Sigmoid colon (tissue), 7 donors: Measurements from ENCODE around the gene PCBD1. TPM values are rescaled to one million over a fixed set of nuclear protein-coding genes. Genes with fewer than 3 reads are reported as not detected.

Experiments used
- DNase-seq: peaks from one replicate; pipeline ENCODE4 v3.0.0-alpha.2; 2019
- H3K27ac ChIP-seq, 4 donors: fragments of 200-600 bp; sonication (generic); one replicate each; pipeline ENCODE4 v1.5.1; 2016 to 2019; ENCODE audit warnings: mild to moderate bottlenecking in 1 of 4
- H3K27me3 ChIP-seq, 3 donors: fragments of 200-600 bp; sonication (generic); one replicate each; pipeline ENCODE4 v1.5.1; 2019; ENCODE audit warnings: mild to moderate bottlenecking in 1 of 3
- H3K36me3 ChIP-seq, 4 donors: fragments of 200-600 bp; sonication (generic); one replicate each; pipeline ENCODE4 v1.5.1; 2016 to 2019
- H3K4me1 ChIP-seq, 4 donors: fragments of 200-600 bp; sonication (generic); one replicate each; pipeline ENCODE4 v1.5.1; 2017 to 2019
- H3K4me3 ChIP-seq, 4 donors: fragments of 200-600 bp; sonication (generic); one replicate each; pipeline ENCODE4 v1.5.1; 2017 to 2019; ENCODE audit warnings: mild to moderate bottlenecking in 2 of 4, moderate library complexity in 1 of 4
- H3K9me3 ChIP-seq, 4 donors: fragments of 200-600 bp in 3 of 4; sonication (generic) in 3 of 4; one replicate each; pipeline versions ENCODE4 v1.5.1 to v1.6.1; 2013 to 2019
- EP300 ChIP-seq, 4 donors: sonication (generic); formaldehyde crosslinking; IDR thresholded peaks; one replicate each; pipeline ENCODE4 v1.6.1; 2017; ENCODE audit warnings: antibody characterized with exemption in 4 of 4
- POLR2A ChIP-seq, 2 donors: fragments of 450-650 bp; IDR thresholded peaks; one replicate each; pipeline ENCODE4 v1.6.1; 2016; ENCODE audit warnings: antibody characterized with exemption in 2 of 2, mild to moderate bottlenecking in 2 of 2, moderate library complexity in 2 of 2
- POLR2AphosphoS5 ChIP-seq, 4 donors: sonication (generic); formaldehyde crosslinking; IDR thresholded peaks; one replicate each; pipeline ENCODE4 v1.6.1; 2017; ENCODE audit warnings: antibody characterized with exemption in 4 of 4
- WGBS, 2 donors: extraction: QIAGEN DNeasy Blood & Tissue Kit; methylation state at CpG; one replicate each; pipeline ENCODE4 v1.1.7; 2013; 5-methylcytosine and 5-hydroxymethylcytosine counted together
- intact Hi-C: fragments of 100-400 bp; cut with DNase I; formaldehyde crosslinking; loops from one replicate; pipeline ENCODE4 v1.15.1; 2023
- polyA plus RNA-seq, 3 donors: library from polyadenylated mRNA; stranded (reverse); fragments of 200-250 nt; gene quantifications; one replicate each; pipeline ENCODE4 v1.2.3, GENCODE V29; 2013
- total RNA-seq, 4 donors: library from RNA; depleted of rRNA; stranded (reverse); fragments of >200 nt; gene quantifications; one replicate each; pipeline ENCODE4 v1.1.0, GENCODE V29; 2016
- TF ChIP-seq, protein P1 (sequence below), 4 experiments: fragments of 450-650 bp in 3 of 4; fragments of 200-600 bp in 1 of 4; IDR thresholded peaks; one replicate each; pipeline ENCODE4 v1.5.1; 2016 to 2019; ENCODE audit warnings: antibody characterized with exemption in 4 of 4, mild to moderate bottlenecking in 3 of 4, moderate library complexity in 2 of 4
- donor health status: healthy with polysubstance abuse.
- donor health status: Bipolar disorder and iron deficiency.
- donor health status: healthy.

Gene PCBD1
- total and polyA plus RNA-seq, 7 donors = 82.5 to 135 (median 98.1) TPM

DNA sequence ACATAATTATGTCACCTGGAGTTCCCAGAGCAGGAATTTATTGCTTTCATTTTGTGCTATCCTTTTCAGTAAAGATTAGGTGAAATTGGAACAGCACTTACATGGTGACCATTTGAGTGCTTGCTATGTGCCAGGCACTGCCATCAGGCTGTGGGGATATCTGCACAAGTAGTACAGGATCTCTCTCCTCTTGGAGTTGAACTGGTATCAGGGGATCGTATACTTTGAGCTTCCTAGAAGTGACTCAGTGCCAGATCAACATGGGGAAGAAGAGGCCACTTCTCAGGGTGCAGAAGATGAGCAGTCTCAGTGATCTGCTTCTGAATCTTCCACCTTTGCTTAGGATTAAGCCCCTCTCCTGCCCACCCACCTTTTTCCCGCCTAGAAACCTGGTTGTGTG, 43.1 kb downstream of the PCBD1 start:
- intact Hi-C loops = no loop called here
- Histone ChIP-seq H3K9me3 (no peaks in the 10 kb centered on the region), H3K27me3 (no peaks in the 10 kb centered on the region), H3K36me3 (peaks cover 0 to 21% (median 8%) of the 10 kb centered on the region in 4 donors), H3K27ac (no peak overlapping the region), H3K4me3 (no peak overlapping the region), H3K4me1 (peaks cover 0 to 24% (median 4%) of the 10 kb centered on the region in 4 donors)
- 57 to 84% methylated on average over 2 of the region's 2 CpGs for WGBS, 2 donors
- DNase-seq = no peak
- TF ChIP-seq, protein P1, sequence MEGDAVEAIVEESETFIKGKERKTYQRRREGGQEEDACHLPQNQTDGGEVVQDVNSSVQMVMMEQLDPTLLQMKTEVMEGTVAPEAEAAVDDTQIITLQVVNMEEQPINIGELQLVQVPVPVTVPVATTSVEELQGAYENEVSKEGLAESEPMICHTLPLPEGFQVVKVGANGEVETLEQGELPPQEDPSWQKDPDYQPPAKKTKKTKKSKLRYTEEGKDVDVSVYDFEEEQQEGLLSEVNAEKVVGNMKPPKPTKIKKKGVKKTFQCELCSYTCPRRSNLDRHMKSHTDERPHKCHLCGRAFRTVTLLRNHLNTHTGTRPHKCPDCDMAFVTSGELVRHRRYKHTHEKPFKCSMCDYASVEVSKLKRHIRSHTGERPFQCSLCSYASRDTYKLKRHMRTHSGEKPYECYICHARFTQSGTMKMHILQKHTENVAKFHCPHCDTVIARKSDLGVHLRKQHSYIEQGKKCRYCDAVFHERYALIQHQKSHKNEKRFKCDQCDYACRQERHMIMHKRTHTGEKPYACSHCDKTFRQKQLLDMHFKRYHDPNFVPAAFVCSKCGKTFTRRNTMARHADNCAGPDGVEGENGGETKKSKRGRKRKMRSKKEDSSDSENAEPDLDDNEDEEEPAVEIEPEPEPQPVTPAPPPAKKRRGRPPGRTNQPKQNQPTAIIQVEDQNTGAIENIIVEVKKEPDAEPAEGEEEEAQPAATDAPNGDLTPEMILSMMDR (IDR thresholded peaks at IDR 0.05) = no peak
- TF ChIP-seq EP300 (IDR thresholded peaks at IDR 0.05) (no peak), POLR2A (IDR thresholded peaks at IDR 0.05) (no peak), POLR2AphosphoS5 (IDR thresholded peaks at IDR 0.05) (no peak)

DNA sequence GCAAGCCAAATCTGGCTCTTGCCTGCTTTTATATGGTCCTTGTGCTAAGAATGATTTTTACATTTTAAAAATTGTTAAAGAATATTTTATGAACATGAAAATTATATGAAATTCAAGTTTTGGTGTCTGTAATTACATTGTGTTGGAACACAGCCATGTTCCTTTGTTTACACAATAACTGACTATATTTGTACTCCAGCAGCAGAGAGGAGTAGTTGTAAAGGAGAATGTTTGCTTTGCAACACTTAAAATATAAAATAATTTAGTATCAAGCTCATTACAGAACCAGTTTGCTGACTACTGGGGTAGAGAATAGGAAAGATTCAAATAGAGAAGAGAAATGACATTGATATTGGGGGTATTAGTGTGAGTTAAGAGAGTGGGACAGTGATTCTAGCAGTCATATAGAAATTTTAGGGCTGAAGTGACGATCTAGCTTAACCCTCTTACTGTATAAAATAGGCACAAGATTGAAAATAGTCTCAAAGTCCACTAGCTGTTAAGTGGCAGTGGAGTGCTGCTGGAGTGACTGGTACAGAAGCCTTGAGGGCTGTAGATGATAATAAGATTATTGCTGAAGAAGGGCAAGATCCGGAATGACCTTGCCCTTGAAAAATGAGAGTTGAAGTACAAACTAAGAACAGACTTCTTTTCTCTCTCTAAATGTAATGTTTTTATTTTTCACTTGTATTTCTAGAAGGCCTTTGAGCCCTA, 44.4 kb downstream of the PCBD1 start:
- H3K36me3 ChIP-seq = peaks cover 0 to 21% (median 8%) of the 10 kb centered on the region in 4 donors
- H3K4me3 ChIP-seq = no peak overlapping the region
- no peak for TF ChIP-seq EP300 (IDR thresholded peaks at IDR 0.05)
- no peak for TF ChIP-seq POLR2AphosphoS5 (IDR thresholded peaks at IDR 0.05)
- no peak for TF ChIP-seq POLR2A (IDR thresholded peaks at IDR 0.05)
- TF ChIP-seq, protein P1 (IDR thresholded peaks at IDR 0.05) = no peak
- H3K27me3 ChIP-seq = no peaks in the 10 kb centered on the region
- H3K9me3 ChIP-seq = no peaks in the 10 kb centered on the region
- intact Hi-C loops = no loop called here
- H3K27ac ChIP-seq = no peak overlapping the region
- no peak for DNase-seq
- peaks cover 0 to 18% (median 4%) of the 10 kb centered on the region in 4 donors for H3K4me1 ChIP-seq
- WGBS, 2 donors = 19 to 69% methylated on average over 2 of the region's 2 CpGs

DNA sequence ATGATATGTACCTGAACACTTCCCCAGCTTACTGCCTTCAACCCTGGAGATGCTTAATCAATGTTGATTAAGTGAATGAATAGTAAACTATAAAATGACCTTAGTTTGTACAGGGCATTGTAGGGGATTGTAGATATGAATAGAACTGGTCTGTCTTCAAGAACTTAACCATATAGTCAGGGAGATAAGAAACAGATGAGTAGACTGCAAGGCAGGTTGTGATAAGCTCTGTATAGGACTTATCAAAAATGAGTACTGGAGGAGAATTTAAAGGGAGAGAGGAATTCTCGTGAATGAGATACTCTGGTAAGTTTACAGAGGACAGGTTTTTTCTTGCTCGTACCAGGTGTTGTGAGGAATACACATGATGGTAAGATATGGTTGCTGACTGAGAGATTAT, 45.0 kb downstream of the PCBD1 start:
- intact Hi-C loops = no loop called here
- Histone ChIP-seq H3K27ac (no peak overlapping the region), H3K9me3 (no peaks in the 10 kb centered on the region), H3K27me3 (no peaks in the 10 kb centered on the region), H3K36me3 (peaks cover 0 to 25% (median 8%) of the 10 kb centered on the region in 4 donors), H3K4me1 (peaks cover 0 to 20% (median 4%) of the 10 kb centered on the region in 4 donors), H3K4me3 (no peak overlapping the region)
- WGBS, 2 donors = 17 to 68% methylated on average over 2 of the region's 2 CpGs
- DNase-seq = no peak
- no peak for TF ChIP-seq POLR2A (IDR thresholded peaks at IDR 0.05)

DNA sequence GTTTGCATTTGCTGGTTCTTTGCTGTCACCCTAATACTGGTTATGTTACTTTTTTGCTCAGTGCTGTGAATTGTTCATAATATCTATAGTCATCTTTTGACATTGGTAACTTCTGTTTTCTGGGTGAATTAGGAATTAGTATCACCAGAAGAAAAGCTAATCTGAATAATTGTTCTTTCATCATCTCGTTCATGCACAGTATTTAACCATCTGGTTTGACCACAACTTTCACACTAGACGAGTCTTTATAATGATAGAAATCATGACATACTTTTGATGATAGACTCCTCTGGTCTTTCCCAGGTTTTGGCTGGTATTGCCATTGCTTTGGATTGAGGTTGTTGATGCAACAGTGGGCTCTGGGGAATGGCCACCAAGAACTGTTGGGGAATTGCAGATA, 47.5 kb downstream of the PCBD1 start:
- no peak for TF ChIP-seq POLR2AphosphoS5 (IDR thresholded peaks at IDR 0.05)
- no peak for TF ChIP-seq EP300 (IDR thresholded peaks at IDR 0.05)
- TF ChIP-seq POLR2A (IDR thresholded peaks at IDR 0.05) = no peak
- H3K27ac ChIP-seq = no peak overlapping the region
- peaks cover 0 to 15% (median 8%) of the 10 kb centered on the region in 4 donors for H3K36me3 ChIP-seq
- intact Hi-C loops = no loop called here
- peaks cover 0 to 4% (median 0%) of the 10 kb centered on the region in 4 donors for H3K9me3 ChIP-seq
- WGBS, 2 donors = 72 to 88% methylated on average over 2 of the region's 2 CpGs
- no peaks in the 10 kb centered on the region for H3K27me3 ChIP-seq
- peaks cover 0 to 18% (median 3%) of the 10 kb centered on the region in 4 donors for H3K4me1 ChIP-seq
- no peak overlapping the region for H3K4me3 ChIP-seq
- DNase-seq = no peak

DNA sequence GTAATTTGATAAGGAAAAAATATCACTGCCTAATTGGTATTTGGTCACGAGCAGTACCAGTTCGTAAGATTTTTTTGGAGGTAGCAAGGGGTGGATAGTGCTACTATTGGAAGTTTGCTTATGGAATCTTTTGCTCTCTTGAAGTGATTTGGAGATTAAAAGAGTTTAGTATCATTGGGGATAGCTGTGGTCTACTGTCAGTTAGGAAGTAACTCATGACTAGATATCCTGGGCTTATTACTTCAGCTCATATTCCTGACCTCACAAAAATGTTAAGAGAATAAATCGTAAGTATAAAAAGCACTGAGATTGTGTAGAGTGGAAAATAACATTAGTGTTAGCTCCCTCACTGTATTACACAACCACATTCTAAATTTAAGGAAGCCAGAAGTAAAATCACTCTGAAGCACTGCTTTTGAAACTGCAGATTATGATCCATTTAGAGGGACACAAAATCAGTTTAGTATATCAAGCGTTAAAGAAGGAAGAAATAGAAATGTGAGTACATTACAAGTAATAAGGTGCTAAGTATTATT, 50.0 kb downstream of the PCBD1 start:
- Histone ChIP-seq H3K27me3 (no peaks in the 10 kb centered on the region), H3K4me3 (no peak overlapping the region), H3K9me3 (peaks cover 0 to 4% (median 0%) of the 10 kb centered on the region in 4 donors), H3K4me1 (peaks cover 0 to 19% (median 9%) of the 10 kb centered on the region in 4 donors), H3K27ac (no peak overlapping the region), H3K36me3 (peaks cover 0 to 3% (median 0%) of the 10 kb centered on the region in 4 donors)
- 82 to 97% methylated on average over 4 of the region's 4 CpGs for WGBS, 2 donors
- TF ChIP-seq POLR2A (IDR thresholded peaks at IDR 0.05) (no peak), POLR2AphosphoS5 (IDR thresholded peaks at IDR 0.05) (no peak), EP300 (IDR thresholded peaks at IDR 0.05) (no peak)
- TF ChIP-seq, protein P1 (IDR thresholded peaks at IDR 0.05) = no peak
- intact Hi-C loops = no loop called here
- DNase-seq = no peak
